WTC11 (cell line): ENCODE measurements around the gene HCRT. TPM values are rescaled to one million over a fixed set of nuclear protein-coding genes. Genes with fewer than 3 reads are reported as not detected.

Experiments
- ATAC-seq: fragments of 200-7000 bp; cut with Tn5 transposase; 2 replicates; pipeline ENCODE4 v1.10.0; 2021; ENCODE audit warnings: mild to moderate bottlenecking, moderate library complexity
- CTCF ChIA-PET: fragments of 300-600 bp; sonication (Branson Sonifier 250); formaldehyde crosslinking; loops from one replicate; lab custom pipeline; 2021; ENCODE audit warnings: antibody characterized with exemption; lab: Charles Lee
- POLR2A ChIA-PET: fragments of 350-600 bp; sonication (Branson Sonifier 250); formaldehyde crosslinking; loops from one replicate; lab custom pipeline; 2021; ENCODE audit warnings: antibody characterized with exemption; lab: Charles Lee
- DNase-seq: peaks from one replicate; pipeline ENCODE4 v3.0.0; 2021; ENCODE audit warnings: low spot score
- H3K27ac Mint-ChIP-seq: 2 replicates; pipeline ENCODE4 v1.8.0; 2021; ENCODE audit warnings: mixed read lengths
- H3K27me3 Mint-ChIP-seq: 2 replicates; pipeline ENCODE4 v1.8.0; 2021; ENCODE audit warnings: low read depth, mild to moderate bottlenecking, moderate library complexity, mixed read lengths
- H3K36me3 Mint-ChIP-seq: 2 replicates; pipeline ENCODE4 v1.8.0; 2021; ENCODE audit warnings: mixed read lengths
- H3K4me1 Mint-ChIP-seq: 2 replicates; pipeline ENCODE4 v1.8.0; 2022; ENCODE audit warnings: mixed read lengths
- H3K4me3 Mint-ChIP-seq: 2 replicates; pipeline ENCODE4 v1.8.0; 2021; ENCODE audit warnings: mild to moderate bottlenecking, moderate library complexity, mixed read lengths
- H3K9me3 Mint-ChIP-seq: 2 replicates; pipeline ENCODE4 v1.8.0; 2021; ENCODE audit warnings: mixed read lengths
- CREB1 ChIP-seq: sonication (generic); formaldehyde crosslinking; IDR thresholded peaks from 2 replicates; pipeline ENCODE4 v1.8.0; 2023; ENCODE audit warnings: mild to moderate bottlenecking, missing genetic modification reagents
- ELF4 ChIP-seq: sonication (generic); formaldehyde crosslinking; IDR thresholded peaks from 2 replicates; pipeline ENCODE4 v1.8.1; 2022; ENCODE audit warnings: low read depth, mild to moderate bottlenecking, moderate library complexity, missing genetic modification reagents
- GABPB1 ChIP-seq: sonication (generic); formaldehyde crosslinking; IDR thresholded peaks from 2 replicates; pipeline ENCODE4 v1.8.1; 2023; ENCODE audit warnings: mild to moderate bottlenecking, missing genetic modification reagents
- HMGA2 ChIP-seq: fragments of 250-450 bp; sonication (Bioruptor Pico); IDR thresholded peaks from 2 replicates; pipeline ENCODE4 v1.4.0; 2021; ENCODE audit warnings: mild to moderate bottlenecking, moderate library complexity
- HMGXB4 ChIP-seq: sonication (generic); formaldehyde crosslinking; IDR thresholded peaks from 2 replicates; pipeline ENCODE4 v1.8.1; 2023; ENCODE audit warnings: mild to moderate bottlenecking, moderate library complexity, missing genetic modification reagents
- MXD4 ChIP-seq: fragments of 250-450 bp; sonication (Bioruptor Pico); IDR thresholded peaks from 2 replicates; pipeline ENCODE4 v1.8.0; 2021; ENCODE audit warnings: mild to moderate bottlenecking, moderate library complexity, borderline replicate concordance
- PREB ChIP-seq: sonication (generic); formaldehyde crosslinking; IDR thresholded peaks from 2 replicates; pipeline ENCODE4 v1.8.1; 2022; ENCODE audit warnings: mild to moderate bottlenecking, missing genetic modification reagents, moderate library complexity, borderline replicate concordance
- ZNF281 ChIP-seq: sonication (generic); formaldehyde crosslinking; IDR thresholded peaks from 2 replicates; pipeline ENCODE4 v1.8.0; 2023; ENCODE audit warnings: mild to moderate bottlenecking, missing genetic modification reagents
- ZNF425 ChIP-seq: fragments of 250-450 bp; sonication (Bioruptor Pico); conservative IDR thresholded peaks from 2 replicates; pipeline ENCODE4 v1.9.0; 2021; ENCODE audit warnings: mild to moderate bottlenecking
- ZSCAN18 ChIP-seq: fragments of 250-450 bp; sonication (Bioruptor Pico); IDR thresholded peaks from 2 replicates; pipeline ENCODE4 v2.1.2; 2022; ENCODE audit warnings: mild to moderate bottlenecking, moderate library complexity
- total RNA-seq: library from RNA; stranded (reverse); gene quantifications from 3 replicates; pipeline ENCODE4 v1.2.3, GENCODE V29; 2021
- TF ChIP-seq, protein P1 (sequence below): fragments of 200-600 bp; IDR thresholded peaks from 2 replicates; pipeline ENCODE4 v1.8.0; 2022; ENCODE audit warnings: antibody characterized with exemption
- TF ChIP-seq, protein P2 (sequence below): sonication (generic); formaldehyde crosslinking; IDR thresholded peaks from 2 replicates; pipeline ENCODE4 v1.8.1; 2022; ENCODE audit warnings: missing genetic modification reagents, borderline replicate concordance

Gene HCRT
- total RNA-seq, 1 experiment from 2014 or later, result not detected

DNA sequence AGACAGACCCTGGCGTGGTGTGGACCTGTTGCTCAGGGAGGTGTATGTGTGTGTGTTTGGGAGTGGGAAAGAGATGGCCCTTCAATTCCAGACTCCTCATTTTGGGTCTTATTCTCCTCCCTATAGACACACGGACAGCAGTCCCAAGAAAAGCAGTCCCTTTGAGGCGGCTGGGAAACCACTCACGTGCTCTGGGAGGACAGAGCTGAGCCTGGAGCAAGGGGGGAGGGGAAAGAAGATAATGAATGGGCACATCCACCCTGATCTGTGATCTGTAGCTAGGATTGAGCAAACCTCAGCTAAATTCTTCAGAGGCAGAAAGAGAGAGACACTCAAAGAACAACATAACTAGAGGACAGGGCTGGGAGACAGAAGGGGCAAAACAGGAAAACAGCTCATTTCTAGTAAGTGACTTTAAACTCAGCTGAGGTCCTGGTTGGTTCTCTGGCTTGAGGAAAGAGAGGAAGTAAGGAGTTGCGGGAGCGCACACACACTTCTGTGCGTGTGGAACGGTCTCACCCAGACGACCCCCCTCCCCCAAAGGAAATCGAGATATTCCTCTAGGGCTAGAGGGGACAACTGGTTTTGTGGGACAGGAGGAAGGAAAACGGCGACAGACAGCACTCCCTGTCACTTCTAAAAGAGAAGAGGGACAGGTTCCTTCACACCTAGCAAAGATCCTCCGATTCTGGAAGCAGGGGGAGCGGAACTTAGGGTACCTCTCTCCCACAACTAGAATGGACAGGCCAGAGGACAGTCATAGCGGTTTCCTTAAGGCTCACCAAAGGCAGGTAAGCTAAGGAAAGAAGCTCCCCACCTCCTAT is 31.1 kb downstream of the HCRT start (continued):
- no peak for TF ChIP-seq ZSCAN18 (CRISPR knock-in tag)
- no peak for TF ChIP-seq GABPB1 (CRISPR knock-in tag)
- TF ChIP-seq, protein P1, sequence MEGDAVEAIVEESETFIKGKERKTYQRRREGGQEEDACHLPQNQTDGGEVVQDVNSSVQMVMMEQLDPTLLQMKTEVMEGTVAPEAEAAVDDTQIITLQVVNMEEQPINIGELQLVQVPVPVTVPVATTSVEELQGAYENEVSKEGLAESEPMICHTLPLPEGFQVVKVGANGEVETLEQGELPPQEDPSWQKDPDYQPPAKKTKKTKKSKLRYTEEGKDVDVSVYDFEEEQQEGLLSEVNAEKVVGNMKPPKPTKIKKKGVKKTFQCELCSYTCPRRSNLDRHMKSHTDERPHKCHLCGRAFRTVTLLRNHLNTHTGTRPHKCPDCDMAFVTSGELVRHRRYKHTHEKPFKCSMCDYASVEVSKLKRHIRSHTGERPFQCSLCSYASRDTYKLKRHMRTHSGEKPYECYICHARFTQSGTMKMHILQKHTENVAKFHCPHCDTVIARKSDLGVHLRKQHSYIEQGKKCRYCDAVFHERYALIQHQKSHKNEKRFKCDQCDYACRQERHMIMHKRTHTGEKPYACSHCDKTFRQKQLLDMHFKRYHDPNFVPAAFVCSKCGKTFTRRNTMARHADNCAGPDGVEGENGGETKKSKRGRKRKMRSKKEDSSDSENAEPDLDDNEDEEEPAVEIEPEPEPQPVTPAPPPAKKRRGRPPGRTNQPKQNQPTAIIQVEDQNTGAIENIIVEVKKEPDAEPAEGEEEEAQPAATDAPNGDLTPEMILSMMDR, result no peak
- TF ChIP-seq MXD4 (CRISPR knock-in tag), result no peak
- TF ChIP-seq CREB1 (CRISPR knock-in tag), result no peak

- no peaks in the 10 kb centered on the region for H3K9me3 Mint-ChIP-seq
- H3K36me3 Mint-ChIP-seq, result peaks cover 7% of the 10 kb centered on the region; the same call in 1 of the 2 replicates
- H3K4me3 Mint-ChIP-seq, result no peak overlapping the region
- no peak for DNase-seq
- H3K4me1 Mint-ChIP-seq, result no peaks in the 10 kb centered on the region
- 0 out of 2 replicates have a peak overlapping the region, but pooled peaks have one; percentile 21 for H3K27ac Mint-ChIP-seq
- ChIA-PET POLR2A (no interaction called here), CTCF (no interaction called here)
- H3K27me3 Mint-ChIP-seq, result no peaks in the 10 kb centered on the region
- no peak for ATAC-seq
- TF ChIP-seq, protein P2, sequence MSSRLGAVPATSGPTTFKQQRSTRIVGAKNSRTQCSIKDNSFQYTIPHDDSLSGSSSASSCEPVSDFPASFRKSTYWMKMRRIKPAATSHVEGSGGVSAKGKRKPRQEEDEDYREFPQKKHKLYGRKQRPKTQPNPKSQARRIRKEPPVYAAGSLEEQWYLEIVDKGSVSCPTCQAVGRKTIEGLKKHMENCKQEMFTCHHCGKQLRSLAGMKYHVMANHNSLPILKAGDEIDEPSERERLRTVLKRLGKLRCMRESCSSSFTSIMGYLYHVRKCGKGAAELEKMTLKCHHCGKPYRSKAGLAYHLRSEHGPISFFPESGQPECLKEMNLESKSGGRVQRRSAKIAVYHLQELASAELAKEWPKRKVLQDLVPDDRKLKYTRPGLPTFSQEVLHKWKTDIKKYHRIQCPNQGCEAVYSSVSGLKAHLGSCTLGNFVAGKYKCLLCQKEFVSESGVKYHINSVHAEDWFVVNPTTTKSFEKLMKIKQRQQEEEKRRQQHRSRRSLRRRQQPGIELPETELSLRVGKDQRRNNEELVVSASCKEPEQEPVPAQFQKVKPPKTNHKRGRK (CRISPR knock-in tag), result no peak
- TF ChIP-seq HMGA2 (CRISPR knock-in tag) (no peak), ZNF281 (no peak), ZNF425 (CRISPR knock-in tag) (no peak), PREB (no peak), HMGXB4 (CRISPR knock-in tag) (no peak), ELF4 (no peak)
- TF ChIP-seq, all 79 proteins: peak for 0
Measured at GRCh38 chr17:42146911-42147607, 38.2 kb downstream of the HCRT start.
